ENCODE results near the gene MUS81. TPM values are rescaled to one million over a fixed set of nuclear protein-coding genes. Genes with fewer than 3 reads are reported as not detected.
A peak's percentile ranks its signal among the peaks of the same experiment; 100 is the strongest.

MUS81 gene
- total and polyA plus RNA-seq, 9 of the 15 experiments (the other 6 are each of a cell fraction or from before 2014, with no cell fraction given) = 13.4 to 118 (median 53.7) TPM

- 0 out of 2 replicates have a peak, but pooled peaks have one; percentile 36 for TF ChIP-seq ZNF57 (CRISPR knock-in tag; IDR thresholded peaks at IDR 0.05)
- TF ChIP-seq MCM2 (IDR thresholded peaks at IDR 0.05; ENCODE audit: low read depth) = no peak
- TF ChIP-seq FOXJ3 (CRISPR knock-in tag; IDR thresholded peaks at IDR 0.05) = no peak
- TF ChIP-seq RBM39 (optimal IDR thresholded peaks at IDR 0.05; ENCODE audit: low read depth, low read length) = no peak
- TF ChIP-seq NR2C2 (CRISPR knock-in tag; IDR thresholded peaks at IDR 0.05) = no peak
- peak; percentile 78 for TF ChIP-seq NR2C2 (tag; IDR thresholded peaks at IDR 0.05)
- peak; percentile 85 for TF ChIP-seq CTBP1 (IDR thresholded peaks at IDR 0.05; ENCODE audit: borderline replicate concordance)
- no peak for TF ChIP-seq ARID3B (CRISPR knock-in tag; IDR thresholded peaks at IDR 0.05; ENCODE audit: borderline replicate concordance)
- no peak for TF ChIP-seq POLR3A (IDR thresholded peaks at IDR 0.05; ENCODE audit: borderline replicate concordance, extremely low read depth, insufficient read depth, insufficient read length)
- TF ChIP-seq TFAM (CRISPR knock-in tag; conservative IDR thresholded peaks at IDR 0.05) = no peak
- TF ChIP-seq RBM17 (IDR thresholded peaks at IDR 0.05; ENCODE audit: borderline replicate concordance, low read depth, low read length) = no peak
- no peak for TF ChIP-seq GABPB2 (CRISPR knock-in tag; conservative IDR thresholded peaks at IDR 0.05)
- TF ChIP-seq, protein P1, sequence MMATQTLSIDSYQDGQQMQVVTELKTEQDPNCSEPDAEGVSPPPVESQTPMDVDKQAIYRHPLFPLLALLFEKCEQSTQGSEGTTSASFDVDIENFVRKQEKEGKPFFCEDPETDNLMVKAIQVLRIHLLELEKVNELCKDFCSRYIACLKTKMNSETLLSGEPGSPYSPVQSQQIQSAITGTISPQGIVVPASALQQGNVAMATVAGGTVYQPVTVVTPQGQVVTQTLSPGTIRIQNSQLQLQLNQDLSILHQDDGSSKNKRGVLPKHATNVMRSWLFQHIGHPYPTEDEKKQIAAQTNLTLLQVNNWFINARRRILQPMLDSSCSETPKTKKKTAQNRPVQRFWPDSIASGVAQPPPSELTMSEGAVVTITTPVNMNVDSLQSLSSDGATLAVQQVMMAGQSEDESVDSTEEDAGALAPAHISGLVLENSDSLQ (IDR thresholded peaks at IDR 0.05) = peak; percentile 29; the same call in 1 of the 2 replicates
- TF ChIP-seq ATF1 (CRISPR knock-in tag; IDR thresholded peaks at IDR 0.05) = no peak
- peak; percentile 76 for TF ChIP-seq ATF1 (tag; IDR thresholded peaks at IDR 0.05)
- 0 out of 2 replicates have a peak, but pooled peaks have one; percentile 2 for TF ChIP-seq MAFK (IDR thresholded peaks at IDR 0.05; ENCODE audit: low read length)
- TF ChIP-seq ADNP (tag; IDR thresholded peaks at IDR 0.05) = no peak
- TF ChIP-seq ELF1 (tag; IDR thresholded peaks at IDR 0.05) = peak; percentile 73
- TF ChIP-seq FOXM1 (IDR thresholded peaks at IDR 0.05; ENCODE audit: low read depth) = no peak
- no peak for TF ChIP-seq FOXM1 (CRISPR knock-in tag; IDR thresholded peaks at IDR 0.05; ENCODE audit: low read depth)
- TF ChIP-seq L3MBTL2 (IDR thresholded peaks at IDR 0.05) = no peak; the same call in 1 of the 2 replicates
- TF ChIP-seq XRCC3 (IDR thresholded peaks at IDR 0.05) = no peak
- peak; percentile 30; the same call in 1 of the 2 replicates for TF ChIP-seq RNF2 (IDR thresholded peaks at IDR 0.05)
- no peak for TF ChIP-seq ZNF764 (CRISPR knock-in tag; IDR thresholded peaks at IDR 0.05; ENCODE audit: low read depth)
- no peak for TF ChIP-seq POU5F1 (IDR thresholded peaks at IDR 0.05; ENCODE audit: borderline replicate concordance, low read depth, low read length, partially characterized antibody)
- no peak for TF ChIP-seq USF1 (CRISPR knock-in tag; IDR thresholded peaks at IDR 0.05)
Measured at GRCh38 chr11:65857853-65858680, 2.2 kb upstream of the MUS81 start, which contains the start of gene CFL1 (continued).
